IPS-20b (cell line): ENCODE measurements around the gene SCO1.
A peak's percentile ranks its signal among the peaks of the same experiment; 100 is the strongest.

ENCODE experiments used
- H3K27ac ChIP-seq: one replicate; pipeline ENCODE4 v1.5.1; 2013; ENCODE audit warnings: low read length
- H3K27me3 ChIP-seq: 2 replicates; pipeline ENCODE4 v1.6.1; 2013; ENCODE audit warnings: mild to moderate bottlenecking, low read length, inconsistent platforms; ENCODE audit not compliant: insufficient read depth
- H3K36me3 ChIP-seq: 2 replicates; pipeline ENCODE4 v1.6.1; 2013; ENCODE audit warnings: low read depth, mild to moderate bottlenecking, inconsistent platforms, low read length, moderate library complexity; ENCODE audit not compliant: insufficient read depth
- H3K4me1 ChIP-seq: 2 replicates; pipeline ENCODE4 v1.6.1; 2013; ENCODE audit warnings: mild to moderate bottlenecking, control low read depth, inconsistent platforms, low read length, moderate library complexity; ENCODE audit not compliant: insufficient read depth
- H3K4me3 ChIP-seq: 2 replicates; pipeline ENCODE4 v1.5.1; 2013; ENCODE audit warnings: mild to moderate bottlenecking, low read length, inconsistent platforms
- H3K9ac ChIP-seq: 2 replicates; pipeline ENCODE4 v1.6.1; 2013; ENCODE audit warnings: low read depth, mild to moderate bottlenecking, inconsistent platforms, low read length, moderate library complexity
- H3K9me3 ChIP-seq: 2 replicates; pipeline ENCODE4 v1.6.1; 2013; ENCODE audit warnings: mild to moderate bottlenecking, low read depth, low read length, inconsistent platforms; ENCODE audit not compliant: insufficient read depth

Gene SCO1

DNA sequence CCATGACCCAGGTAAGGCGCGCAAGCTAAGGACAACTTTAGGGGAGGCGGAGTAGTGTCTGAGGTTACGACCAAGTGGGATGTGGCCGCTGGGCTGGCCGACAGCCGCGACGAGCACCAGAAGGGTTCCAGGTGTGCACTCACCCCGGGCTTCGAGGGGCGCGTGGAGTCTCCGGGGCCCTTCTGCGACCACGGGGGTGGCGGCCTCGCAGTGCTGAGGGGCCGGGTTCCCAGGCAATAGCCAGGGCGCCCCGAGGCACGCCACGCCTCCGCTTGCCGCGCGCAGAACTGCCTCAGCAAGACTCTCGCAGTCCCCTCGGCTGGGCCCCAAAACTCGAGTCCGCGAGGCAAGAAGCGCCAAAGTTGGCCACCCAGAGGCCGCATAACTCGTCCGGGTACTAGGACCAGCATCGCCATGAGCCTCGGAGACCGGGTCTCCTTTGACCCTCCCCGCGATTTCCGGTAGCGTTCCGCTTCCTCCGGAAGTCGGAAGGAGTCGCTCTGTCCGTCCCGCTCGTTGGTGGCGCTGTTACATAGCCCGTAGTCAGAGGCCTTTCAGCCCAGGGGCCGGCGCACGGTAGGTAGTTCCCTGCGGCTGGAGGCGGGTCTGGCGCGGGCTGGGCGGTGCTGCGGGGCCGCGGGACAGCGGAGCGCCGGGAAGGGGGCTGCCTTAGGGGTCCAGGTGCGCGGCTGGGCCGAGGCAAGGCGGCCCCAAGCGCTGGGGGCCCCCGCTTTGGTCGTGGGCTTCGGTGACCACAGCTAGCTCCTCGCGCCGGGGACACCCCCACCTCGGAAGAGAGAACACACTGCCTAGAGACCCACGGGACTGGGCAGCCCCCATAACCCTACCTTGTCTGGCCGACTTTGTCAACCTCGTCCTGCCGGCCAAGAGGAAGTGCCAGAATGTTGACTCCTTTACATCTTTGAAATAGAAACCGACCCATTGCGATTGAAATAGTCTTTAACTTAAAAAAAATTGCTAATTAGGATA is at the start of gene SCO1, which contains the start of gene ADPRM:
SCO1 (minus strand) TSS at position 442 of the 990 bp plus-strand sequence; CDS start at position 416, 26 bp downstream.
ADPRM (plus strand) TSS at position 503 of the 990 bp plus-strand sequence. CDS start 7,333 bp downstream, outside the sequence.
- Histone ChIP-seq H3K9me3 (no peaks in the 10 kb centered on the region), H3K9ac (peak within 1 kb of the TSS; percentile 81), H3K4me3 (peak within 1 kb of the TSS; percentile 88), H3K27me3 (no peaks in the 10 kb centered on the region), H3K4me1 (peaks cover 4% of the 10 kb centered on the region; the same call in 1 of the 2 replicates), H3K27ac (peak within 1 kb of the TSS; percentile 40), H3K36me3 (peaks cover 34% of the 10 kb centered on the region)

DNA sequence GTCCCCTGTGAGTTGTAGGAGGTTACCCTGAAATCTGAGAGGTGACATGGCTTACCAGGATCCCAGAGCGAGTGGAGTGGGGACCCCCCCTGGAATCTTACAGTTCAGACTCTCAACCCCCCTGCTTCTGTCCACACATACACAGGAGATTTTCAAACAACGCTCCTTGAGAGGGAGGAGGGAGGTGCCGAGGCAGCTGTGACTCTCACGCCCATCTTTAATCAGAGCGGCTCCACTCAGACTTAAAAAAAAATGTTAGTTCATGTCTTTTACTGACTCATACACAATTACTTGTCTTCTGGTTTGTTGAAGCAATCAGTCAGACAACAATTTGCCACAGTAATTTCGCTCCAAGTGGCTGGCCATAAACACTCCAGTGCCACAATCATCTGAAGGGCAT is 47.9 kb upstream of the SCO1 start:
- Histone ChIP-seq H3K9me3 (no peaks in the 10 kb centered on the region), H3K36me3 (no peaks in the 10 kb centered on the region), H3K9ac (no peak overlapping the region)

DNA sequence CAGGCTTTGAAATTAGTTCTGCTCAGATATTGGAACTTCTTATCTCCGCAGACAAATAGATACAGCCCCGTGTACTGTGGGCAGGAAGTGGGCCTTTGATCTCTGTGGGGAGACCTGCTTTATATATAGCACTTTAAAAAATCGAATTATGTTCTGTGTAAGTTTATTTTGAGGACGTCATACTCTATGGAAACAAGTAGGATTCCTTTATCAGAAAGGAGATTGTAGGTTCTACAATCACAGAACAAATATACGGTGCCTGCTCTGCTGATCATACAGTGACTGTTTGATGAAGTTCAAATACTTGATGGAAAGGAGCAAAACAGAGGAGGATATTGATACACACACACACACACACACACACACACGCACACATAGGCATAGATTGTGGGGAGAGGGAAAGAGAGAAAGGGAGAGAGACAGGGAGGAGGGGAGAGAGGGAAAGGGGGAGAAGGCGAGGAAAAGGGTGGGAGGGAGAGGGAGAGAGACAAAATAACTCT is 47.2 kb upstream of the SCO1 start:
- Histone ChIP-seq H3K36me3 (no peaks in the 10 kb centered on the region), H3K9ac (no peak overlapping the region), H3K4me1 (0 out of 2 replicates have a peak, but pooled peaks cover 3% of the 10 kb centered on the region), H3K27me3 (no peaks in the 10 kb centered on the region), H3K9me3 (no peaks in the 10 kb centered on the region), H3K27ac (no peak overlapping the region), H3K4me3 (no peak overlapping the region)

More for the DNA sequence above, 47.9 kb upstream of the SCO1 start:
- no peak overlapping the region for H3K4me3 ChIP-seq
- no peak overlapping the region for H3K27ac ChIP-seq
- H3K4me1 ChIP-seq, result 0 out of 2 replicates have a peak, but pooled peaks cover 3% of the 10 kb centered on the region
- no peaks in the 10 kb centered on the region for H3K27me3 ChIP-seq

DNA sequence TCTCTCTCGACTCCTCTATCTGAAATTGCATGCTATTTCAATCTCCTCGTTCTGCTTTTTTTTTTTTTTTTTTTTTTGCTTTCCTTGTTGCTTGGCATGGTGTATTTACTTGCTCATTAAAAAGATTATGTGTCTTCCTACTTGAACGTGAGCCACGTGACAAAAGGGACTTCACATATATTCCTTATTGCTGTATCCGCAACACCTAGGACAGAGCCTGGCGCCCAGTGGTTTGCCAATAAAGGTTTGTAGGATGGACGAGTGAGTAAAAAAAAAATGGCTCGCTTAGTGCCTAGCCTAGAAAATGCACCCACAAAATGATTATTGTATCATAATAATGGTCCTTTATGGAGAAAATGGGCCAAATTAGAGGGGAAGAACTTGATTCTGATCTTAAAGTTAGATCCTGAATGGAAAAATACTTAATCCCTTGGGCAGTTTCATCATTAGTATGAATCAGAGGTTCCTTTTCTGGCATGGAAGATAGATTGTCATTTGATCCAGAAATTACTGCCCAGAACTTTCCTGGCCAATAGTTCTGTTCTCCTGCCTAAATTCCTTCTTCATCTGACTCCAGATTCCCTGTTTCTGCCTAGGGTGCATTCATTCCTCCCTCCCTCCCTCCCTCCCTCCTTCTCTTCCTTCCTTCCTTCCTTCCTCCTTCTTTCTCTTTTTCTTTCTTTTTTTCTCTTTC is 46.1 kb upstream of the SCO1 start:
- Histone ChIP-seq H3K4me3 (no peak overlapping the region), H3K9me3 (no peaks in the 10 kb centered on the region), H3K27me3 (no peaks in the 10 kb centered on the region), H3K27ac (no peak overlapping the region), H3K4me1 (0 out of 2 replicates have a peak, but pooled peaks cover 3% of the 10 kb centered on the region), H3K9ac (no peak overlapping the region), H3K36me3 (no peaks in the 10 kb centered on the region)

DNA sequence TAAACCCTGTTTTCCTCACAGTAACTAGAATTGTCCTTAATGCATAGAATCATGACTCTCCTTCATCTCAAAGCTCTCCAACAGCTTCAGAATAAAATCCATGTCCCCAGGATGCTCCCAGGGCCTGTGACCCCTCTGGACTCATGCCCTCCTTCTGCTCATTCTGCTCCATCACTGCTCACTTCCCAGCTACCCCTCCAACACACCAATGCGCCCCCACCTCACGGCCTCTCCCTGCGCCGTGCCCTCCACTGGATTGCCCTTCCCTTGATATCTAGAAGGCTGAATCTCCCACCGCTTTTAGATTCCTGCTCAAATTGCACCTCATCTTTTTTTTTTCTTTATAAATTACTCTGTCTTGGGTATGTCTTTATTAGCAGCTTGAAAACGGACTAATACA is 45.1 kb upstream of the SCO1 start:
- Histone ChIP-seq H3K27me3 (no peaks in the 10 kb centered on the region), H3K27ac (no peak overlapping the region), H3K4me1 (no peaks in the 10 kb centered on the region), H3K4me3 (no peak overlapping the region), H3K9me3 (no peaks in the 10 kb centered on the region), H3K9ac (no peak overlapping the region), H3K36me3 (no peaks in the 10 kb centered on the region)

DNA sequence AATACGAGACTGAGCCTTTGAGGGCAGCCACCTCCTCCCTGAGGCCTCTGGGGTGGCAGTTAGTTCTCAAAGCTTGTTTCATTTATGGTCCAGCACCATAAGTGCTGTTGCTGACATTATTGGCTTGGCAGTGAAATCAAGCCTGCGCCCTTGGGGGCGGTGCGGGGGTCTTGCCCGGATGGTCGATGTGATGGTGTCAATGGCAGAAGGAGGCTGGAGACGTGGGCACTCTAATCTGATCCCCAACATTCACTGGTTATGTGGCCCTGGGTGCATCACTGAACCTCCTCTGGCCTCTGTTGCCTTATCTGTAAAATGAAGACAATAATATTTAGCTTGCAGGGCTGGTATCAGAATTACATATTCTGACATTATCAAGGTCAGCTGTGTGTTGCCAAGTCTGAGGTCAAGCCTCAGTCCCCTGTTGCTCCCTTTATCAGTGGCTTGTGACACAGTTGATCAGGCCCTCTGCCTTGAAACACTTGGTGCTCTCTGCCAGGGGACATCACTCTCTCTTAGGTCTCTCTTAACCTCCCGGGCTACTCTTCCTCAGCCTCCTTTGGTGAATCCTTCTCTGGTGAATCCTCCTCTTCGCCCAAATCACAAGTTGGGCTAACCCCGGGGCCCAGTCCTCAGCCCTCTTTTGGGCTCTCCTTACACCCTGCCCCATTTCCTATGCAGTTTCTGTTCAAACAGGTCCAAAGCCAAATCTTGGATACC is 44.2 kb upstream of the SCO1 start:
- H3K36me3 ChIP-seq, result no peaks in the 10 kb centered on the region
- no peak overlapping the region for H3K9ac ChIP-seq
- H3K4me1 ChIP-seq, result no peaks in the 10 kb centered on the region
- no peak overlapping the region for H3K27ac ChIP-seq
- H3K27me3 ChIP-seq, result no peaks in the 10 kb centered on the region
- no peak overlapping the region for H3K4me3 ChIP-seq
- H3K9me3 ChIP-seq, result no peaks in the 10 kb centered on the region

- H3K9ac ChIP-seq, result no peak overlapping the region
- no peak overlapping the region for H3K4me3 ChIP-seq
- H3K36me3 ChIP-seq, result no peaks in the 10 kb centered on the region
- no peaks in the 10 kb centered on the region for H3K27me3 ChIP-seq
- no peaks in the 10 kb centered on the region for H3K9me3 ChIP-seq
- no peaks in the 10 kb centered on the region for H3K4me1 ChIP-seq
- no peak overlapping the region for H3K27ac ChIP-seq
Observed at GRCh38 chr17:10739386-10739785, 42.1 kb upstream of the SCO1 start.

- H3K4me3 ChIP-seq, result no peak overlapping the region
- H3K27ac ChIP-seq, result no peak overlapping the region
- no peaks in the 10 kb centered on the region for H3K27me3 ChIP-seq
- no peak overlapping the region for H3K9ac ChIP-seq
- H3K4me1 ChIP-seq, result no peaks in the 10 kb centered on the region
- H3K9me3 ChIP-seq, result no peaks in the 10 kb centered on the region
- no peaks in the 10 kb centered on the region for H3K36me3 ChIP-seq
Observed at GRCh38 chr17:10738521-10739258, 41.4 kb upstream of the SCO1 start.

DNA sequence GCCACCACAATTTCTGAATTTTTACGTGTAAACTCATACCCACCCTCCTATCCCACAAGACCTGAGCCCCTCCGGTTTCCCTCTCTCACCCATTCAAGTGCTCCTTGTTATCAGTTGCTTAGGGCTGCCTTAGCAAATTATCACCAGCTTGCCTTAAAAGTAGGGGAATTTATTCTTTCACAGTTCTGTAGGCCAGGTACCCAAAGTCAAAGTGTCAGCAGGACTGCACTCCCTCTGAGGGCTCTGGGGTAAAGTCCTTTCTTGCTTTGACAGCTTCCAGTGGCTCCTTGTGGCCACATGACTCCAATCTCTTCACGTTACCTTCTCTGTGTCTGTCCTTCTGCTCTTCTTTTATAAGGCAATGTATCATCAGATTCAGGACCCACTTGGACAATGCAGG is 40.4 kb upstream of the SCO1 start:
- H3K27ac ChIP-seq, result no peak overlapping the region
- no peak overlapping the region for H3K9ac ChIP-seq
- H3K27me3 ChIP-seq, result no peaks in the 10 kb centered on the region
- no peaks in the 10 kb centered on the region for H3K36me3 ChIP-seq
- H3K9me3 ChIP-seq, result no peaks in the 10 kb centered on the region
- peaks cover 4% of the 10 kb centered on the region; the same call in 1 of the 2 replicates for H3K4me1 ChIP-seq
- no peak overlapping the region for H3K4me3 ChIP-seq

- no peak overlapping the region for H3K4me3 ChIP-seq
- no peaks in the 10 kb centered on the region for H3K36me3 ChIP-seq
- H3K27me3 ChIP-seq, result no peaks in the 10 kb centered on the region
- peaks cover 4% of the 10 kb centered on the region; the same call in 1 of the 2 replicates for H3K4me1 ChIP-seq
- H3K9me3 ChIP-seq, result no peaks in the 10 kb centered on the region
- no peak overlapping the region for H3K27ac ChIP-seq
- no peak overlapping the region for H3K9ac ChIP-seq
Observed at GRCh38 chr17:10737168-10737622, 39.9 kb upstream of the SCO1 start.
